Fibroblast of the aortic adventitia (primary cell): Measurements from ENCODE around the gene JARID2. TPM values are rescaled to one million over a fixed set of nuclear protein-coding genes. Genes with fewer than 3 reads are reported as not detected.
A peak's percentile ranks its signal among the peaks of the same experiment; 100 is the strongest.

Source experiments
- DNase-seq: peaks from one replicate; pipeline ENCODE4 v3.0.0-alpha.2; 2010; ENCODE audit warnings: low read depth
- H3K4me3 ChIP-seq: 2 replicates; pipeline ENCODE4 v1.5.1; 2011; ENCODE audit warnings: low read depth, mild to moderate bottlenecking, control low read depth, low read length, moderate library complexity
- CTCF ChIP-seq: IDR thresholded peaks from 2 replicates; pipeline ENCODE4 v1.5.1; 2011; ENCODE audit warnings: mild to moderate bottlenecking, low read length, control low read depth, inconsistent platforms; ENCODE audit not compliant: insufficient read depth
- total RNA-seq: library from RNA; depleted of rRNA; stranded (reverse); fragments of >200 nt; gene quantifications from 2 replicates; pipeline ENCODE4 v1.2.3, GENCODE V29; 2012; ENCODE audit warnings: low replicate concordance

Gene JARID2
- total RNA-seq, 1 donor: 8.3 TPM

GRCh38 chr6:15257357-15258132 lies 11.7 kb downstream of the JARID2 start:
- no peak for TF ChIP-seq CTCF

DNA sequence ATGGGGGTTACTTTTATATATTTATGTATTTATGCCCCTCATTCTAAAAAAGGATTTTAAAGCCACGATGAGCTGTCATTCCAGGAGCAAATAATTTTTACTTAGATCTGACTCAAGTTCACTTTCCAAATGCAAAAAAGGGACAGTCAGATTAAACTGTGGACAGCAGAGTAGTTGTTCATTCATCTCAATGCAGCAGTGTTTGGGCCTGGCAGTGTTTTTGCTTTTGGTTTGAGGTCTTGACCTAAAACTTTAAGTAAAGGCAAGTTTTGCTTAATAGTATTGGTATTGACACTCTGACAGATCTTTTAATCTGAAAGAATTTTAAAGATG lies 13.9 kb downstream of the JARID2 start:
- no peak for DNase-seq
- TF ChIP-seq CTCF: no peak

More at GRCh38 chr6:15257357-15258132, 11.7 kb downstream of the JARID2 start:
- no peak for DNase-seq
- no peak overlapping the region for H3K4me3 ChIP-seq

DNA sequence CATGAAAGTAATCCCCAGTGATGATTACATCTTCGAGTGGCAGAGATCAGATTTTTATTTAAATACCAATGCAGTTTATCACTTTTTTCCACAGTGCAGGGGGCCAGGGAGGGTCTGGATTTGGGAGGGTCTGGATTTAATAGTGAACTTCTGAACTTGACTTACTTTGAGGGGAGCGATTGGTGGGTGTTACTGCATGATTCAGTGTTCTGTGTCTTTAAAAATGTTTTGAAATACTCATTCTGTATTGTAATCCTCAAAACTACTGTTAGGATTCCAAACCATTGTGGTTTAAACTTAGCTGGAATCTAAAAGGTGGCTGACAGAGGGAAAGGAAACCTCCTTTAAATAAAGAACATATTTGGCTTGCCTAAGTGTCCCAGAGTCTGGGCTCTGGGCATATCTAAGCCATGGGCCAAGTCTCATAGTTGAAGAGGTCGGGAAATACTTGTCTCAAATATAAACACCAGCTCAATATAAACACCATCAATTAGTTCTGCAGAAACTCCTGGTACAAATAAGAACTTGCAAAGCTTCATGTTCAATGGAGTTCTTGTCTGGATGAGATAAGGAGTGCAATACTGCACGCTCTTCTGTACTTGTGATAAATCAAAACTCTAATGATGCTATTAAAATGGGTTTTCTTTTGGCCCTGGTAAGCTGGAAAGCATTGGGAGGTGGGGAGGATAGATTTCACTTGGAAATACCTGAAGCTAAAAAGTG lies 14.4 kb downstream of the JARID2 start:
- TF ChIP-seq CTCF: no peak
- H3K4me3 ChIP-seq: no peak overlapping the region
- peak; percentile 77 for DNase-seq

More for the DNA sequence above, 13.9 kb downstream of the JARID2 start:
- H3K4me3 ChIP-seq: no peak overlapping the region

DNA sequence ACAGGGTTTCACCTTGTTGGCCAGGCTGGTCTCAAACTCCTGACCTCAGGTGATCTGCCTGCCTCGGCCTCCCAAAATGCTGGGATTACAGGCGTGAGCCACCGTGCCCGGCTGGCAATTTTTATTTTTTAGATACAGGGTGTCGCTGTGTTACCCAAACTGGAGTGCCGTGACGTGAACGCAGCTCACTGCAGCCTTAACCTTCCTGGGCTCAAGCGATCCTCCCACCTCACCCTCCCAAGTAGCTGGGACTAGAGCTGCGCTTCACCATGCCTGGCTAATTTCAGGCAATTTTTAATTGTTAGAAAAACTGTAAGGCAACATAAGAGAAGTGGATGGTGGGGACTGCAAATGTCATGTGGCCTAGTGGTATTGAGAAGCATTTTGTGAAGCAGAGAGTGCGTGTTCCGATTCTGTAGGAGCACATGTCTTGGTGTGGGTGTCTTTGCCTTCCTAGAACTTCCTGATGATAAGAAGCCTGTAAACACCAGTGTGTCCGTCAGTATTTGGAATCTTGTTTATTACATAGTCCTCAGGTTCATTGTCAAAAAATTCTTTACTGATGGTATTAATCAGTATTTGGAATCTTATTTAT lies 18.0 kb downstream of the JARID2 start:
- no peak for DNase-seq
- TF ChIP-seq CTCF: no peak
- H3K4me3 ChIP-seq: no peak overlapping the region

DNA sequence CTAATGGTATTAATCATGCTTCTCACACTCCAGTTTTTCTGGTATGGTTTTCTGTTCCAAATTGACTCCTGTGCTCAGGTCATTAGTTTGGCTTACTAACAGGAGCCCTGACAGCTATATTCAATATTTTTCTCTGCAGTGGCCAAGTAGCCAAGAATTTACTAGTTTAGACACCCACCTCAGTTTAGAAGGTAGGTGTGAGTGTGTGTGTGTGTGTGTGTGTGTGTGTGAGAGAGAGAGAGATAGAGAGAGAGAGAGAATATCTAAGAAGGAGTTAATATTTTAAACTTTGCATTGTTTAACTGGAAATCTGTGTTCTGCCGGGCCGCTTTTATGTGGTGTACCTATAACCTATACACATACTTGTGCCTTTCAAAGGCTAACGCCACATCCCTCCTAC lies 18.5 kb downstream of the JARID2 start:
- no peak for TF ChIP-seq CTCF
- no peak for DNase-seq
- H3K4me3 ChIP-seq: no peak overlapping the region

DNA sequence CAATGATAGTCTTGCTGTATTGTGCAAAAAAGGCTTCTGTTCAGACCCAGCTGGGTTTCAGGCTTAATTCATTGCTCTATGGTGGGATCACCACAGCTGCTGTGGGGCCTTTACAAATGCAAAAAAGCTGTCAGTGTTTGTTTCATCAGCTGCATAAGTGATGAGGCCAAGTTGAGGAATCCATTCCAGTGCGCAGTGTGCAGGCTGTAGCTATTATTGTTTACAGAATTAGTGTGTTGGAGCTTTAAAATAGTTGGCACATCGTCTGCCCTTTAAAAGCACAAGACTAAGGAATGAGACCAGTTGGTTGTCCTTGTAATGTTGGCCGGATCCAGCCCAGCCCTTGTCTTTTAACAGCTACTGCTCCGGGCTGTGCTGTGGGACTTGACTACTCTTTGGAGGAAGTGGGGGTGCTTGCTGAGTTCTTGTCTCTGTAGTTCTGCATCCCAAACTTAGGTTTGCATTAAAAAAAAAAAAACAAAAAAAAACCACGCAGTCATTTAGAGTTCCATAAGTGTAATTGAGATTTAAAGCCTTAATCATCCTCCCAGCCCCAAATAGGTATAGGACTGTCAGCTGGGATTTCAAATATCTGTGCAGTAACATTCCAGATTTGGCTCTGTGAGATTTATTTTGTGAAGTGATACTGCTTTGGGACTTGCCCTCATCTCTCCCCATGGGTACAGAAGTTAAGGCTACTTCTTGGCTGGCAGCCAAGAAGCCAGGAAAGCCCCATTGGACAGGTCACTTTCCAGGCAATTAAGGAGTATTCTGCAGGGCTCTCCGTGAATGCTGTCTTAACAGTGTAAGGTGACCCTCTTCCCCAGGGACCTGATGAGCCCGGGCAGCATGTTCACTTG lies 19.3 kb downstream of the JARID2 start:
- no peak for TF ChIP-seq CTCF
- no peak for DNase-seq
- no peak overlapping the region for H3K4me3 ChIP-seq
